Tibial nerve (tissue), 3 donors: Measurements from ENCODE around the gene ANHX.

Source experiments
- CTCF ChIP-seq, 5 experiments: fragments of 200-600 bp in 3 of 5; fragments of 450-650 bp in 2 of 5; sonication (generic) in 3 of 5; IDR thresholded peaks; one replicate each; pipeline ENCODE4 v1.5.1; 2016 to 2019; ENCODE audit warnings: antibody characterized with exemption in 5 of 5, mild to moderate bottlenecking in 3 of 5, moderate library complexity in 2 of 5
- POLR2A ChIP-seq, 2 donors: fragments of 450-650 bp; IDR thresholded peaks; one replicate each; pipeline ENCODE4 v1.6.1; 2017; ENCODE audit warnings: antibody characterized with exemption in 2 of 2, mild to moderate bottlenecking in 2 of 2, moderate library complexity in 2 of 2

GRCh38 chr12:133180669-133181068 lies 55.0 kb downstream of the ANHX start:
- TF ChIP-seq CTCF (IDR thresholded peaks at IDR 0.05), result no peak
- no peak for TF ChIP-seq POLR2A (IDR thresholded peaks at IDR 0.05)
